ENCODE data around the gene MYO10.

DNA sequence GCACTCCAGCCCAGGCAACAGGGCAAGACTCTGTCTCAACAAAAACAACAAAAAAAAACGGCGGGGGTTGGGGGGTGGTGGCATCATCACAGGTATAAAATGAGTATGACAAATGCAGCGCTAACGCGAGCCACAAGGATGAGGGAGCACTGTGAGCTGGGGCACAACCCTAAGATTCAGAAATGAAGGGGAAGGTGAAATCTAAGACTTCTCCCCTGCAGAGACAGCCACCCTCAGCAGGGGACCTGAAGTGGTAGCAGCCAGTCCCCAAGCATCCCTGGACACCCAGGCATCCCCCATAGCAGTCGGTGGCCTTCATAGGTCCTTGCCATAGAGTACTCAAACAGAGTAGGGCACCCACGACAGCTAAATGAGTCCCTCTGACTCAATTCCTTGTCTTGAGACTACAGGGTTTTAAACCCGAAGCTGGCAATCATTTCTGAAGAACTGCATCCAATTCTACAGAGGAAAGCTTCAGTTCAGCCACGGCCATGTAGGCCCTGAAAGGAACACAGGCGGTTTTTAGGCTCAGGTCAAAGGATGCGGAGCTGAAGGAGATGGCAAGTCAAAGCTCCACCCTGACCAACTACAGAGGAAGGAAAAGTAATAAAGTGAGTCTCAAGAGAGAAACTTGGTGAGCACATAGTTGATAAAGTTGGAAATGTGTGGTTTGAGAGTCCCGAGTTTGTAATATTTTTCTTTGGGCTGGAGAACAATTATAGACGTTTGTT lies 50.3 kb downstream of the MYO10 start:
- TF ChIP-seq, protein P1, sequence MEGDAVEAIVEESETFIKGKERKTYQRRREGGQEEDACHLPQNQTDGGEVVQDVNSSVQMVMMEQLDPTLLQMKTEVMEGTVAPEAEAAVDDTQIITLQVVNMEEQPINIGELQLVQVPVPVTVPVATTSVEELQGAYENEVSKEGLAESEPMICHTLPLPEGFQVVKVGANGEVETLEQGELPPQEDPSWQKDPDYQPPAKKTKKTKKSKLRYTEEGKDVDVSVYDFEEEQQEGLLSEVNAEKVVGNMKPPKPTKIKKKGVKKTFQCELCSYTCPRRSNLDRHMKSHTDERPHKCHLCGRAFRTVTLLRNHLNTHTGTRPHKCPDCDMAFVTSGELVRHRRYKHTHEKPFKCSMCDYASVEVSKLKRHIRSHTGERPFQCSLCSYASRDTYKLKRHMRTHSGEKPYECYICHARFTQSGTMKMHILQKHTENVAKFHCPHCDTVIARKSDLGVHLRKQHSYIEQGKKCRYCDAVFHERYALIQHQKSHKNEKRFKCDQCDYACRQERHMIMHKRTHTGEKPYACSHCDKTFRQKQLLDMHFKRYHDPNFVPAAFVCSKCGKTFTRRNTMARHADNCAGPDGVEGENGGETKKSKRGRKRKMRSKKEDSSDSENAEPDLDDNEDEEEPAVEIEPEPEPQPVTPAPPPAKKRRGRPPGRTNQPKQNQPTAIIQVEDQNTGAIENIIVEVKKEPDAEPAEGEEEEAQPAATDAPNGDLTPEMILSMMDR (IDR thresholded peaks at IDR 0.05), result no peak
- TF ChIP-seq TCF7L2 (IDR thresholded peaks at IDR 0.05; ENCODE audit: low read depth, low read length) (no peak), POLR2AphosphoS5 (IDR thresholded peaks at IDR 0.05; ENCODE audit: low read depth, low read length) (no peak)
- TF ChIP-seq, protein P2, sequence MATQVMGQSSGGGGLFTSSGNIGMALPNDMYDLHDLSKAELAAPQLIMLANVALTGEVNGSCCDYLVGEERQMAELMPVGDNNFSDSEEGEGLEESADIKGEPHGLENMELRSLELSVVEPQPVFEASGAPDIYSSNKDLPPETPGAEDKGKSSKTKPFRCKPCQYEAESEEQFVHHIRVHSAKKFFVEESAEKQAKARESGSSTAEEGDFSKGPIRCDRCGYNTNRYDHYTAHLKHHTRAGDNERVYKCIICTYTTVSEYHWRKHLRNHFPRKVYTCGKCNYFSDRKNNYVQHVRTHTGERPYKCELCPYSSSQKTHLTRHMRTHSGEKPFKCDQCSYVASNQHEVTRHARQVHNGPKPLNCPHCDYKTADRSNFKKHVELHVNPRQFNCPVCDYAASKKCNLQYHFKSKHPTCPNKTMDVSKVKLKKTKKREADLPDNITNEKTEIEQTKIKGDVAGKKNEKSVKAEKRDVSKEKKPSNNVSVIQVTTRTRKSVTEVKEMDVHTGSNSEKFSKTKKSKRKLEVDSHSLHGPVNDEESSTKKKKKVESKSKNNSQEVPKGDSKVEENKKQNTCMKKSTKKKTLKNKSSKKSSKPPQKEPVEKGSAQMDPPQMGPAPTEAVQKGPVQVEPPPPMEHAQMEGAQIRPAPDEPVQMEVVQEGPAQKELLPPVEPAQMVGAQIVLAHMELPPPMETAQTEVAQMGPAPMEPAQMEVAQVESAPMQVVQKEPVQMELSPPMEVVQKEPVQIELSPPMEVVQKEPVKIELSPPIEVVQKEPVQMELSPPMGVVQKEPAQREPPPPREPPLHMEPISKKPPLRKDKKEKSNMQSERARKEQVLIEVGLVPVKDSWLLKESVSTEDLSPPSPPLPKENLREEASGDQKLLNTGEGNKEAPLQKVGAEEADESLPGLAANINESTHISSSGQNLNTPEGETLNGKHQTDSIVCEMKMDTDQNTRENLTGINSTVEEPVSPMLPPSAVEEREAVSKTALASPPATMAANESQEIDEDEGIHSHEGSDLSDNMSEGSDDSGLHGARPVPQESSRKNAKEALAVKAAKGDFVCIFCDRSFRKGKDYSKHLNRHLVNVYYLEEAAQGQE (IDR thresholded peaks at IDR 0.05; ENCODE audit: insufficient read depth in 1 of 2, low read depth in 2 of 2, low read length in 1 of 2), result no peak

All from Panc1 (cell line).